Measurements from ENCODE around the gene PYGM. TPM values are rescaled to one million over a fixed set of nuclear protein-coding genes. Genes with fewer than 3 reads are reported as not detected.
A peak's percentile ranks its signal among the peaks of the same experiment; 100 is the strongest.

Gene PYGM
- total and polyA plus RNA-seq, 2 of the 13 experiments (the other 11 are each of a cell fraction or from before 2014, with no cell fraction given) = 0.11 to 0.12 TPM

DNA sequence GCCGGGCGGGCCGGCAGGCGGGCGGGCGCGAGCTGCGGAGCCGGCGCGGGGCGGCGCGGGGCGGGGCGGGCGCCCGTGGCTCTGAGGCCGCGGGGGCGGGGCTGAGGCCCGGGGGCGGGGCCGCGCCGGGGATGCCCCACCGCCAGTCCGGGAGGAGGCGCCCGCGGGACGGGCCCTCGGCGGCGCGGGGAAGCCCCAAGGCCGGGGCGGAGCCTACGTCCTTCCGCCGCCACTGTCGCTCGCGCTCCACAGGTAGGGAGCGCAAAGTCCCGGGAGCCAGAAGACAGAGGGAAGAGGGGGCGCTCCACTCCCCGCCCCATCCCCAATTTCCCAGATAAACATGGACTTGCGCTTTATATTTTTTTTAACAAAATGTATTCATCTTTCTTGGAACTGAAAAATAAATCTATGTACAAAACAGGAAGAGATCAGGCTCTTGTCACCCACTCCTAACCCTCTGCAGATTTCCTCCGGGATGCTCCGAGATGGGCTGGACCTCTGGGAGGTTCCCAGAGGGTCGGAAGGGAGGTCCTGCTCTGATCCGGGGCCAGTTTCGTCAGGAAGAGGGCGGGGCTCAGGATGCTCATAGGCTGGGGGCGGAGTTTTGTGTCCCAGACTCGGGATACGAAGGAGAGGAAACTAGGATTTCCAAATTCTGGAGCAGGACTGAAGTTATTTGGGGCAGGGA lies 43.5 kb upstream of the PYGM start, which contains the start of gene MAP4K2 (continued):
- TF ChIP-seq SPEN (CRISPR knock-in tag; IDR thresholded peaks at IDR 0.05; ENCODE audit: low read depth) = no peak
- no peak for TF ChIP-seq AHR (CRISPR knock-in tag; IDR thresholded peaks at IDR 0.05)
- TF ChIP-seq HDAC6 (IDR thresholded peaks at IDR 0.05; ENCODE audit: low read depth, low read length) = no peak
- TF ChIP-seq CBX2 (IDR thresholded peaks at IDR 0.05; ENCODE audit: low read depth, low read length) = no peak
- TF ChIP-seq CBX2 (CRISPR knock-in tag; IDR thresholded peaks at IDR 0.05; ENCODE audit: low read depth) = no peak
- no peak for TF ChIP-seq NCOA1 (CRISPR knock-in tag; IDR thresholded peaks at IDR 0.05)
- no peak for TF ChIP-seq GATA4 (IDR thresholded peaks at IDR 0.05; ENCODE audit: borderline replicate concordance, low read depth)
- no peak for TF ChIP-seq JUN (CRISPR knock-in tag; IDR thresholded peaks at IDR 0.05)
- no peak for TF ChIP-seq RBM22 (optimal IDR thresholded peaks at IDR 0.05; ENCODE audit: low read length)
- TF ChIP-seq KDM5B (CRISPR knock-in tag; IDR thresholded peaks at IDR 0.05; ENCODE audit: borderline replicate concordance) = no peak; the same call in 1 of the 2 replicates
- TF ChIP-seq GABPB1 (CRISPR knock-in tag; IDR thresholded peaks at IDR 0.05) = peak; percentile 78
- TF ChIP-seq, protein P1, sequence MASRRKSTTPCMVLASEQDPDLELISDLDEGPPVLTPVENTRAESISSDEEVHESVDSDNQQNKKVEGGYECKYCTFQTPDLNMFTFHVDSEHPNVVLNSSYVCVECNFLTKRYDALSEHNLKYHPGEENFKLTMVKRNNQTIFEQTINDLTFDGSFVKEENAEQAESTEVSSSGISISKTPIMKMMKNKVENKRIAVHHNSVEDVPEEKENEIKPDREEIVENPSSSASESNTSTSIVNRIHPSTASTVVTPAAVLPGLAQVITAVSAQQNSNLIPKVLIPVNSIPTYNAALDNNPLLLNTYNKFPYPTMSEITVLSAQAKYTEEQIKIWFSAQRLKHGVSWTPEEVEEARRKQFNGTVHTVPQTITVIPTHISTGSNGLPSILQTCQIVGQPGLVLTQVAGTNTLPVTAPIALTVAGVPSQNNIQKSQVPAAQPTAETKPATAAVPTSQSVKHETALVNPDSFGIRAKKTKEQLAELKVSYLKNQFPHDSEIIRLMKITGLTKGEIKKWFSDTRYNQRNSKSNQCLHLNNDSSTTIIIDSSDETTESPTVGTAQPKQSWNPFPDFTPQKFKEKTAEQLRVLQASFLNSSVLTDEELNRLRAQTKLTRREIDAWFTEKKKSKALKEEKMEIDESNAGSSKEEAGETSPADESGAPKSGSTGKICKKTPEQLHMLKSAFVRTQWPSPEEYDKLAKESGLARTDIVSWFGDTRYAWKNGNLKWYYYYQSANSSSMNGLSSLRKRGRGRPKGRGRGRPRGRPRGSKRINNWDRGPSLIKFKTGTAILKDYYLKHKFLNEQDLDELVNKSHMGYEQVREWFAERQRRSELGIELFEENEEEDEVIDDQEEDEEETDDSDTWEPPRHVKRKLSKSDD (CRISPR knock-in tag; IDR thresholded peaks at IDR 0.05; ENCODE audit: low read depth) = no peak
- TF ChIP-seq IRX3 (CRISPR knock-in tag; IDR thresholded peaks at IDR 0.05; ENCODE audit: borderline replicate concordance, low read depth) = no peak
- no peak for TF ChIP-seq TOPORS (CRISPR knock-in tag; IDR thresholded peaks at IDR 0.05)
- no peak for TF ChIP-seq TCF7L2 (IDR thresholded peaks at IDR 0.05; ENCODE audit: low read depth, low read length)
- TF ChIP-seq NFATC3 (CRISPR knock-in tag; IDR thresholded peaks at IDR 0.05) = no peak
- no peak for TF ChIP-seq E2F1 (CRISPR knock-in tag; IDR thresholded peaks at IDR 0.05)
- TF ChIP-seq, protein P2, sequence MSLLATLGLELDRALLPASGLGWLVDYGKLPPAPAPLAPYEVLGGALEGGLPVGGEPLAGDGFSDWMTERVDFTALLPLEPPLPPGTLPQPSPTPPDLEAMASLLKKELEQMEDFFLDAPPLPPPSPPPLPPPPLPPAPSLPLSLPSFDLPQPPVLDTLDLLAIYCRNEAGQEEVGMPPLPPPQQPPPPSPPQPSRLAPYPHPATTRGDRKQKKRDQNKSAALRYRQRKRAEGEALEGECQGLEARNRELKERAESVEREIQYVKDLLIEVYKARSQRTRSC (CRISPR knock-in tag; IDR thresholded peaks at IDR 0.05; ENCODE audit: low read depth) = no peak
- peak; percentile 32; the same call in 1 of the 2 replicates for TF ChIP-seq ZSCAN25 (CRISPR knock-in tag; IDR thresholded peaks at IDR 0.05)
- 0 out of 2 replicates have a peak, but pooled peaks have one; percentile 33 for TF ChIP-seq ZNF703 (CRISPR knock-in tag; IDR thresholded peaks at IDR 0.05; ENCODE audit: borderline replicate concordance)
- no peak for TF ChIP-seq TMF1 (CRISPR knock-in tag; IDR thresholded peaks at IDR 0.05; ENCODE audit: low read depth)
- no peak for TF ChIP-seq SMAD3 (CRISPR knock-in tag; IDR thresholded peaks at IDR 0.05)
- 0 out of 2 replicates have a peak, but pooled peaks have one; percentile 53 for TF ChIP-seq ZNF816 (CRISPR knock-in tag; IDR thresholded peaks at IDR 0.05; ENCODE audit: borderline replicate concordance)
- peak; percentile 64 for TF ChIP-seq THAP11 (CRISPR knock-in tag; IDR thresholded peaks at IDR 0.05)
- peak; percentile 19; the same call in 1 of the 2 replicates for TF ChIP-seq CREM (IDR thresholded peaks at IDR 0.05)
- TF ChIP-seq CREM (CRISPR knock-in tag; IDR thresholded peaks at IDR 0.05) = no peak
- no peak for TF ChIP-seq HBP1 (CRISPR knock-in tag; IDR thresholded peaks at IDR 0.05; ENCODE audit: low read depth)

Data from HepG2 (cell line).